ENCODE measurements around the gene FBXL22. TPM values are rescaled to one million over a fixed set of nuclear protein-coding genes. Genes with fewer than 3 reads are reported as not detected.

The FBXL22 gene
- total RNA-seq, 1 experiment from 2014 or later: 0.46 TPM

- TF ChIP-seq NR3C1 (CRISPR knock-in tag; conservative IDR thresholded peaks at IDR 0.05; ENCODE audit: low read depth) (no peak), E2F5 (CRISPR knock-in tag; IDR thresholded peaks at IDR 0.05) (no peak), NR1H2 (CRISPR knock-in tag; IDR thresholded peaks at IDR 0.05) (no peak), SOX15 (CRISPR knock-in tag; IDR thresholded peaks at IDR 0.05) (no peak), ZNF121 (CRISPR knock-in tag; IDR thresholded peaks at IDR 0.05) (no peak), ZNF219 (CRISPR knock-in tag; IDR thresholded peaks at IDR 0.05; ENCODE audit: borderline replicate concordance) (no peak), ZSCAN18 (CRISPR knock-in tag; IDR thresholded peaks at IDR 0.05) (no peak)
Observed at GRCh38 chr15:63556246-63556645, 40.9 kb upstream of the FBXL22 start (continued).

GRCh38 chr15:63556736-63557135 is 40.5 kb upstream of the FBXL22 start:
- H3K36me3 Mint-ChIP-seq: no peaks in the 10 kb centered on the region; the same call in none of the 2 replicates
- ATAC-seq (no peak), DNase-seq (ENCODE audit: low spot score) (no peak)
- H3K27ac Mint-ChIP-seq: no peak overlapping the region
- CTCF ChIA-PET: interaction anchor here (1.0 to 1.1 kb wide), 3 partner anchors 17 to 90 kb away, joined by 3 to 7 read pairs (median 3); no protein-coding TSS in a partner anchor
- H3K4me1 Mint-ChIP-seq: peaks cover 70% of the 10 kb centered on the region
- no peaks in the 10 kb centered on the region for H3K9me3 Mint-ChIP-seq
- no peaks in the 10 kb centered on the region for H3K27me3 Mint-ChIP-seq (ENCODE audit: low read depth)
- TF ChIP-seq IRF1 (CRISPR knock-in tag; IDR thresholded peaks at IDR 0.05) (no peak), SP1 (CRISPR knock-in tag; conservative IDR thresholded peaks at IDR 0.05) (no peak), HMGA2 (CRISPR knock-in tag; IDR thresholded peaks at IDR 0.05) (no peak), PRRX2 (CRISPR knock-in tag; IDR thresholded peaks at IDR 0.05) (no peak), E2F4 (CRISPR knock-in tag; IDR thresholded peaks at IDR 0.05; ENCODE audit: borderline replicate concordance, low read depth) (no peak), NR3C1 (CRISPR knock-in tag; conservative IDR thresholded peaks at IDR 0.05; ENCODE audit: low read depth) (no peak), ZNF396 (CRISPR knock-in tag; IDR thresholded peaks at IDR 0.05; ENCODE audit: borderline replicate concordance) (no peak), ATF3 (CRISPR knock-in tag; conservative IDR thresholded peaks at IDR 0.05) (no peak), MLX (CRISPR knock-in tag; IDR thresholded peaks at IDR 0.05) (no peak), ZNF281 (CRISPR knock-in tag; IDR thresholded peaks at IDR 0.05) (no peak), RORB (CRISPR knock-in tag; IDR thresholded peaks at IDR 0.05) (no peak), SOX15 (CRISPR knock-in tag; IDR thresholded peaks at IDR 0.05) (no peak)
- POLR2A ChIA-PET: no interaction called here
- no peak overlapping the region for H3K4me3 Mint-ChIP-seq

Data from WTC11 (cell line).